Suprapubic skin (tissue), 4 donors: Measurements from ENCODE around the gene PRKRIP1. TPM values are rescaled to one million over a fixed set of nuclear protein-coding genes. Genes with fewer than 3 reads are reported as not detected.
"Not testable (repeated sequence)": the region's sequence is repeated elsewhere in the genome, so short reads cannot be mapped to it uniquely, and the experiment has no call there.

Experiments used
- DNase-seq, 2 donors: peaks; one replicate each; pipeline ENCODE4 v3.0.0-alpha.2; 2019; ENCODE audit warnings: low spot score in 2 of 2
- H3K27ac ChIP-seq: fragments of 200-600 bp; sonication (generic); one replicate; pipeline ENCODE4 v1.5.1; 2019
- H3K27me3 ChIP-seq: fragments of 200-600 bp; sonication (generic); one replicate; pipeline ENCODE4 v1.5.1; 2019
- H3K36me3 ChIP-seq: fragments of 200-600 bp; sonication (generic); one replicate; pipeline ENCODE4 v1.5.1; 2019
- H3K4me1 ChIP-seq: fragments of 200-600 bp; sonication (generic); one replicate; pipeline ENCODE4 v1.5.1; 2019
- H3K4me3 ChIP-seq: fragments of 200-600 bp; sonication (generic); one replicate; pipeline ENCODE4 v1.5.1; 2019; ENCODE audit warnings: mild to moderate bottlenecking
- H3K9me3 ChIP-seq: fragments of 200-600 bp; sonication (generic); one replicate; pipeline ENCODE4 v1.5.1; 2019
- CTCF ChIP-seq, 2 donors: fragments of 200-600 bp in 1 of 2; fragments of 450-650 bp in 1 of 2; sonication (generic) in 1 of 2; IDR thresholded peaks; one replicate each; pipeline ENCODE4 v1.5.1; 2016 to 2019; ENCODE audit warnings: antibody characterized with exemption in 2 of 2, mild to moderate bottlenecking in 1 of 2, moderate library complexity in 1 of 2
- EP300 ChIP-seq: sonication (generic); formaldehyde crosslinking; IDR thresholded peaks from one replicate; pipeline ENCODE4 v1.6.1; 2017; ENCODE audit warnings: antibody characterized with exemption
- POLR2A ChIP-seq, 2 donors: fragments of 450-650 bp; IDR thresholded peaks; one replicate each; pipeline ENCODE4 v1.6.1; 2017; ENCODE audit warnings: antibody characterized with exemption in 2 of 2, mild to moderate bottlenecking in 2 of 2, moderate library complexity in 2 of 2
- POLR2AphosphoS5 ChIP-seq, 3 donors: sonication (generic); formaldehyde crosslinking; IDR thresholded peaks; one replicate each; pipeline ENCODE4 v1.6.1; 2017; ENCODE audit warnings: antibody characterized with exemption in 3 of 3
- WGBS: methylation state at CpG from one replicate; pipeline ENCODE4 v1.1.5; 2018; 5-methylcytosine and 5-hydroxymethylcytosine counted together
- total RNA-seq, 4 donors: library from RNA; depleted of rRNA; stranded (reverse); fragments of >200 nt; gene quantifications; one replicate each; pipeline ENCODE4 v1.1.0, GENCODE V29; 2016

The PRKRIP1 gene
- 10 to 100 TPM; 21.5 to 54.7 (median 23.3) TPM for total RNA-seq

- Histone ChIP-seq H3K4me1 (peaks cover 15% of the 10 kb centered on the region), H3K36me3 (peaks cover 31% of the 10 kb centered on the region), H3K9me3 (no peaks in the 10 kb centered on the region), H3K27me3 (no peaks in the 10 kb centered on the region), H3K27ac (peak within 1 kb of the TSS; percentile 89), H3K4me3 (peak within 1 kb of the TSS; percentile 92)
- peak; percentile 89 to 93 for DNase-seq
- TF ChIP-seq POLR2AphosphoS5 (IDR thresholded peaks at IDR 0.05) (no peak), POLR2A (IDR thresholded peaks at IDR 0.05) (peak in 1 of 2 donors; percentile 12), CTCF (IDR thresholded peaks at IDR 0.05) (no peak), EP300 (no peak)
- whole genome bisulfite sequencing: 3% methylated on average over 27 of the region's 59 CpGs
Measured at GRCh38 chr7:102395873-102396709, at the start of gene PRKRIP1. Gene PRKRIP1 (plus strand): TSS chr7:102396363. CDS start chr7:102396412, 49 bp downstream.

DNA sequence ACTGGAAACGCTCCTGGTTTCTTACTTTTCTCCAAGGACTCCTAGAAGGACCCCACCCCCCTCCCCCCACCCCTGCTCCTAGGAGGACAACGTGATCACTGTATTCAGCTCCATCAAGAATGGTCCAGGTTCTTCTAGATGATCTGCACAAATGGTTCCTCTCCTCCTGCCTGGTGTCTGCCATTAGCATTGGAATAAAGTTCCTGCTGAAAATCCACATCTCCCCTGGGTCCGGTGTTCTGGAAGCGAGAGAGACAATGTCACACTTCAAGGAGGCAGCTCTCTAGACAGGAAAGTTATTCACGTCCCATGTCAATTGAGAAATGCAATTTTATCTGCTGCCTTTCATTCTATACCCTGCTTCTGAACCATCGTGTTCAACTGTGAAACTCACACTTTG lies 49.2 kb upstream of the PRKRIP1 start:
- not testable (repeated sequence) for H3K9me3 ChIP-seq, H3K36me3 ChIP-seq, H3K4me3 ChIP-seq, H3K4me1 ChIP-seq, DNase-seq, H3K27ac ChIP-seq, H3K27me3 ChIP-seq
- 100% methylated on average over 2 of the region's 6 CpGs for WGBS

- no CpG with 5 or more reads among the region's 6 CpGs for WGBS
- DNase-seq: not testable (repeated sequence)
Measured at GRCh38 chr7:102356344-102356743, 39.8 kb upstream of the PRKRIP1 start, which contains the start of gene SPDYE6. Gene SPDYE6 (minus strand): TSS chr7:102356444. CDS start chr7:102356023, 421 bp downstream.

GRCh38 chr7:102363549-102364393 lies 32.4 kb upstream of the PRKRIP1 start:
- 0% methylated on average over 20 of the region's 76 CpGs for WGBS

More at GRCh38 chr7:102356344-102356743, 39.8 kb upstream of the PRKRIP1 start, which contains the start of gene SPDYE6:
- not testable (repeated sequence) for H3K9me3 ChIP-seq, H3K4me1 ChIP-seq, H3K4me3 ChIP-seq, H3K27me3 ChIP-seq, H3K36me3 ChIP-seq, H3K27ac ChIP-seq

DNA sequence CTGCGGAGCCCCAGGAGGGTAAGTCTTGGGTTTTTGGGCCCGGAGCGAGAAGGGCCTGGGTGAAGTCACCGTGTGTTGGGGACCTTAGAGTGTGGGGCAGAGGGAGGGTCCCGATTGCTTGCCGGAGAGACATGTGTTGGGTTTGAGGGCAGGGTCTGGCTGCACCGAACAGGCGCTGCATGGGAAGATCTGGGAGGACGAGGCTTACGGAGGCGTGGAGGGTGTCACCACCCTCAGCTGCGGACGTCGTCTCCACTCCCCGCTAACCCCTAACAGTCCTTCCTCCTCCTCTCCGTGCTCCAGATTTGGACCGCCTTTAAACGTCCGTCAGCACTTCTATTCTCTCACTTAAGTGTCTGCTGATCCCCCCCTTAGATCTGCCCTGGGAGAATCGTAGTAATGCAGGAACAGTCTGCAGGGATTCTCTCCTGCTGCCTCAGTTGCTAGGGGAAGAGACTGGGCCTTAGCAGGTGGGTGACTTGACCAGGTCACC lies 31.7 kb upstream of the PRKRIP1 start:
- H3K36me3 ChIP-seq, H3K9me3 ChIP-seq, H3K4me1 ChIP-seq, DNase-seq, H3K27me3 ChIP-seq: not testable (repeated sequence)
- H3K27ac ChIP-seq: peak overlapping the region; percentile 86
- 0% methylated on average over 7 of the region's 20 CpGs for WGBS
- peak overlapping the region; percentile 71 for H3K4me3 ChIP-seq

More at GRCh38 chr7:102363549-102364393, 32.4 kb upstream of the PRKRIP1 start:
- TF ChIP-seq POLR2A (IDR thresholded peaks at IDR 0.05): peak in 1 of 2 donors; percentile 35
- TF ChIP-seq POLR2AphosphoS5 (IDR thresholded peaks at IDR 0.05): peak in 1 of 3 donors; percentile 32
- TF ChIP-seq CTCF (IDR thresholded peaks at IDR 0.05): peak in 1 of 2 donors; percentile 10
- H3K27ac ChIP-seq: peak overlapping the region; percentile 86
- H3K27me3 ChIP-seq, H3K9me3 ChIP-seq, H3K4me1 ChIP-seq, H3K36me3 ChIP-seq: not testable (repeated sequence)
- peak overlapping the region; percentile 71 for H3K4me3 ChIP-seq
- DNase-seq: peak; percentile 96

GRCh38 chr7:102365390-102365789 lies 30.8 kb upstream of the PRKRIP1 start:
- H3K27me3 ChIP-seq, H3K27ac ChIP-seq, H3K4me1 ChIP-seq, H3K36me3 ChIP-seq, DNase-seq, H3K9me3 ChIP-seq: not testable (repeated sequence)
- 71% methylated on average over 7 of the region's 7 CpGs for WGBS
- peak overlapping the region; percentile 71 for H3K4me3 ChIP-seq

DNA sequence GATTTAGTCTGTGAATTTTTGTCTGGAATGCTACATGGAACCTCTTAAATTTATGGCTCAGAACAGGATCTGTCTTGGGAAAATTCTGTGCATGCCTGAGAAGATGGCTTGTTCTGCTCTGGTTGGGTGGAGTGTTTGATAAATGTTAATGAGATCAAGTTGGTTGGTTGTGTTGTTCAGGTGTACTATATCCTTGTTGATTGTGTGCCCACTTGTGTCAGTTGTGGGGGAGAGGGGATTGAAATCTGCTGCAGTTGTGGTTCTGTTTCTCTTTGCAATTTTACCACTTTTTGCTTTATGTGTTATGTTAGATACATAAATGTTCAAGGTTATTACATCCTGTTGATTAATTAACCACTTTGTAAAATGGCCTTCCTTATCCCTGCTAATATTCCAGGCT lies 26.1 kb upstream of the PRKRIP1 start:
- not testable (repeated sequence) for H3K27ac ChIP-seq, DNase-seq, H3K36me3 ChIP-seq, H3K27me3 ChIP-seq, H3K4me1 ChIP-seq, H3K9me3 ChIP-seq, H3K4me3 ChIP-seq

- WGBS: 67% methylated on average over 2 of the region's 2 CpGs
- H3K27ac ChIP-seq, DNase-seq, H3K27me3 ChIP-seq, H3K4me1 ChIP-seq, H3K9me3 ChIP-seq, H3K4me3 ChIP-seq: not testable (repeated sequence)
- peaks cover 18% of the 10 kb centered on the region for H3K36me3 ChIP-seq
Measured at GRCh38 chr7:102372796-102373195, 23.4 kb upstream of the PRKRIP1 start.
